G401.6 (cell line): ENCODE data around the gene XKR8.
"Not testable (repeated sequence)": the region's sequence is repeated elsewhere in the genome, so short reads cannot be mapped to it uniquely, and the experiment has no call there.

Source experiments
- FAIRE-seq: peaks from 2 replicates; lab custom pipeline; 2012; peaks lifted over from hg19 to GRCh38; lab: Jason Lieb, UNC

The XKR8 gene

DNA sequence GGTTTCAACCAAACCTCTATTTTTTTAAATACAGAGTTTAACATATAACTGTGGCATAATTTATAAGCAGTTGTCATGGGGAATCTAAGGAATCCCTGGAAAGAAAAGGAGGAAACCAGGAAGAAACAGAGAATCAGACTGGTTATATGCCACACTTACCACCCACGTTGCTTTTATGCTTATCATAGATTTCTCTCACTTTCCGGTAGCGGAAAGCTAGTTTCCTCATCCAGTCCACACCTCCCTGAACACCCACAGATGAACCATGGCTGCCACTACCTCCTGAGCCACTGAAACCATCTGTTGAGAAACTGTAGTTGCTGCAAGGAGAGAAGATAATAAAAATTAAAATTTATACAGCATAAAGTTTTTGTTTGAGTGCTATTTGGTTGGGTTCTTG lies 33.5 kb downstream of the XKR8 start:
- FAIRE-seq = no peak

DNA sequence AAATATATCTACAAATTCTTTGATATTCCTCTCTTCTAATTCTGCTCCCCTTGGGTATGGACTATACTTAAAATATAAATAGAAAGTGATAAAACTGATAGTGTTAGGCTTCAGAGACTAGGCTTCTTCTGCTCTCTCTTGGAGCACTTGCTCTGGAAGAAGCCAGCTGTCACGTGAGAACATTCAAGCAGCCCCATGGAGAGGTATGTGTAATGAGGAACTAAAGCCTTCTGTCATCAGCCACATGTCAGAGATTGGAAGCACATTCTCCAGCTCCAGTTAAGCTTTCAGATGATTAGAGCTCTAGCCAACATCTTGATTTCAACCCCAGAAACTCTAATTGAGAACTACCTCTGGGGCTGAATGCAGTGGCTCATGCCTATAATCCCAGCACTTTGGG lies 34.3 kb downstream of the XKR8 start:
- FAIRE-seq = no peak

DNA sequence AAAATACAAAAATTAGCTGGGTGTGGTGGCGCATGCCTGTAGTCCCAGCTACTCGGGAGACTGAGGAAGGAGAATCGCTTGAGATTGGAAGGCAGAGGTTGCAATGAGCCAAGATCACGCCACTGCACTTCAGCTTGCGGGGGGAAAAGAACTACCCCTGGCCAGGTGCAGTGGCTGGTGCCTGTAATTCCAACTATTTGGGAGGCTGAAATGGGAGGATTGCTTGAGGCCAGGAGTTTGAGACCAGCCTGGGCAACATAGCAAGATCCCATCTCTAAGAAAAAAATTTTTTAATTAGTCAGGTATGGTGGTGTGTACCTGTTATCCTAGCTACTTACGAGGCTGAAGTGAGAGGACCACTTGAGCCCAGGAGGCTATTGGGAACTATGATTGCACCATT lies 34.8 kb downstream of the XKR8 start:
- FAIRE-seq = not testable (repeated sequence)

DNA sequence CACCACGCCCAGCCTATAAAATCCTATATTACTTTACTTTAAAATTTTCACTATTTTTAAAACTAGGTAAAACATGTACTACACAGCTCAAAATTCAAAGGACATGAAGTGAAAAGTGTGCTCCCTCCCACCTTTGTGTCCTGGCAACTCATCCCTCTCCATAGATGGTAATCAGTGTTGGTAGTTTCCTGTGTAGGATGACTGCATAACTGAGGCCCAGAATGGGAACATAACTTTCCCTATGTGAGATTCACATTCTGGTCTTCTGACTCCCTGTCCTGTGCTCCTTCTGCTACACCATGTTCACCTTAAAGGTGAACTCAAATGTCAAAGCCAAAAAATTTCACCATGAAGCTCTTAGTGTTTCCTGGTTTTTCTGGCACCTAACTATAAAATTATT lies 39.3 kb downstream of the XKR8 start:
- FAIRE-seq = no peak

DNA sequence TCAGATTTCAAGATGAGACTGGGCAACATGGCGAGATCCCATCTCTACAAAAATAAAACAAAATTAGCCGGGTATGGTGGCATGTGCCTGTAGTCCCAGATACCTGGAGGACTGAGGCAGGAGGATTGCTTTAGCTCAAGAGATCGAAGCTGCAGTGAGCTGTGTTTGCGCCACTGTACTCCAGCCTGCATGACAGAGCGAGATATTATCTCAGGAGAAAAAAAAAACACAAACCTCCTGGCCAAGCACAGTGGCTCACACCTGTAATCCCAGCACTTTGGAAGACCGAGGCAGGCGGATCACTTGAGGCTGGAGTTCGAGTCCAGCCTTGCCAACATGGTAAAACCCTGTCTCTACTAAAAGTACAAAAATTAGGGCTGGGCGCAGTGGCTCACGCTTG lies 42.8 kb downstream of the XKR8 start:
- no peak for FAIRE-seq

DNA sequence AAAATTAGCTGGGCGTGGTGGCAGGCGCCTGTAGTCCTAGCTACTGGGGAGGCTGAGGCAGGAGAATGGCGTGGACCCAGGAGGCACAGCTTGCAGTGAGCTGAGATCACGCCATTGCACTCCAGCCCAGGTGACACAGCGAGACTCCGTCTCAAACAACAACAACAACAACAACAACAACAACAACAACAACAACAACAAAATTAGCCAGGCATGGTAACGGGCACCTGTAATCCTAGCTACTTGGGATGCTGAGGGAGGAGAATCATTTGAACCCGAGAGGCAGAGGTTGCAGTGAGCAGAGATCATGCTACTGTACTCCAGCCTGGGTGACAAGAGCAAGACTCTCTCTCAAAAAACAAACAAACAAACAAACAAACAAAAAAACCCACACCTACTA lies 43.3 kb downstream of the XKR8 start:
- FAIRE-seq = not testable (repeated sequence)

DNA sequence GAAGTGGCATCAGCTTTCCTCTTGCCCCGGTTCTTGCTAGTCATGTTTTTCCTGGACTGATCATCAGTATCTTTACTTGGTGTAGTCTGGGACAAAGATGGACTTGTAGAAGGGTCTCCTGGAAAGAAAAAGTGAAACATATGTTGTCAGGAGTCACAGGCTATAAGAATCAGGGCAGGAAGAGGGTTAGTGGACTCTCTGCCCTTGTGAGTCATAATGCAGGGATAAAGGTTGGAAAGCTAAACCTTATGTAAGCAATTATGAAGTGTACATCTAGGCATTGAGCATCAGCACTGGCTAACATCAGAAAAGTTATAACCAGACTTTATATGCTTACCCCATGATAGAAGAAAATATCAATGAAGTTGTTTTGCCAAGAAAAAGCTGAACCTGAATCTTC lies 51.2 kb downstream of the XKR8 start:
- FAIRE-seq = no peak
